Measurements from ENCODE around the gene RNASEH2B.

The RNASEH2B gene

DNA sequence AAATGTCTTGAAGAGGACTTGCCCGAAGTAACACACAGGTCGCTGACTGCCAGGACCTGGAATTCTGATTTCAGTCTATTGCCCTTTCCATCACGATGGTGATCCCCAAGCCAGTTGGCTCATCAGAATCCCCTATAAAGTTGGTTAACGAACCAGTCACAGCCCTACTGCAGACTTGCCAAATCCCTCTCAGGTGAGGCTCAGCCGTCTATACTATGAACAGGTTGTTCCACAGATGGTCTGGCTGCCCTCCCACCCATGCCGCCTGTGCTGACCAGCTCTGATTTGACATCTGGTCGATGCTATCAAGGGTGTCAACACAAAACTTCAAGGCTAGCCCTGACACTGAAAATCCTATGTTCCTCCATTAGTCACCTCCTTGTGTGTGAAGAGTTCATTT lies 90.0 kb downstream of the RNASEH2B start:
- no peak for TF ChIP-seq SPI1 (IDR thresholded peaks at IDR 0.05; ENCODE audit: borderline replicate concordance, low read depth)
- no peak for TF ChIP-seq GABPA (IDR thresholded peaks at IDR 0.05; ENCODE audit: low read depth)
- TF ChIP-seq POLR2AphosphoS5 (IDR thresholded peaks at IDR 0.05; ENCODE audit: low read depth): no peak
- TF ChIP-seq, protein P1, sequence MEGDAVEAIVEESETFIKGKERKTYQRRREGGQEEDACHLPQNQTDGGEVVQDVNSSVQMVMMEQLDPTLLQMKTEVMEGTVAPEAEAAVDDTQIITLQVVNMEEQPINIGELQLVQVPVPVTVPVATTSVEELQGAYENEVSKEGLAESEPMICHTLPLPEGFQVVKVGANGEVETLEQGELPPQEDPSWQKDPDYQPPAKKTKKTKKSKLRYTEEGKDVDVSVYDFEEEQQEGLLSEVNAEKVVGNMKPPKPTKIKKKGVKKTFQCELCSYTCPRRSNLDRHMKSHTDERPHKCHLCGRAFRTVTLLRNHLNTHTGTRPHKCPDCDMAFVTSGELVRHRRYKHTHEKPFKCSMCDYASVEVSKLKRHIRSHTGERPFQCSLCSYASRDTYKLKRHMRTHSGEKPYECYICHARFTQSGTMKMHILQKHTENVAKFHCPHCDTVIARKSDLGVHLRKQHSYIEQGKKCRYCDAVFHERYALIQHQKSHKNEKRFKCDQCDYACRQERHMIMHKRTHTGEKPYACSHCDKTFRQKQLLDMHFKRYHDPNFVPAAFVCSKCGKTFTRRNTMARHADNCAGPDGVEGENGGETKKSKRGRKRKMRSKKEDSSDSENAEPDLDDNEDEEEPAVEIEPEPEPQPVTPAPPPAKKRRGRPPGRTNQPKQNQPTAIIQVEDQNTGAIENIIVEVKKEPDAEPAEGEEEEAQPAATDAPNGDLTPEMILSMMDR (IDR thresholded peaks at IDR 0.05; ENCODE audit: insufficient read depth, low read length): no peak
- TF ChIP-seq REST (IDR thresholded peaks at IDR 0.05; ENCODE audit: insufficient replicate concordance, low read depth): no peak
- no peaks in the 10 kb centered on the region for H3K27me3 ChIP-seq (ENCODE audit: insufficient read depth, poor library complexity, severe bottlenecking)
- H3K27ac ChIP-seq (replicated peaks): no peak overlapping the region
- no peak overlapping the region for H3K4me3 ChIP-seq (replicated peaks; ENCODE audit: insufficient read depth, low read length)
- no peak for DNase-seq (ENCODE audit: low read depth in 1 of 2, low spot score in 1 of 2)

DNA sequence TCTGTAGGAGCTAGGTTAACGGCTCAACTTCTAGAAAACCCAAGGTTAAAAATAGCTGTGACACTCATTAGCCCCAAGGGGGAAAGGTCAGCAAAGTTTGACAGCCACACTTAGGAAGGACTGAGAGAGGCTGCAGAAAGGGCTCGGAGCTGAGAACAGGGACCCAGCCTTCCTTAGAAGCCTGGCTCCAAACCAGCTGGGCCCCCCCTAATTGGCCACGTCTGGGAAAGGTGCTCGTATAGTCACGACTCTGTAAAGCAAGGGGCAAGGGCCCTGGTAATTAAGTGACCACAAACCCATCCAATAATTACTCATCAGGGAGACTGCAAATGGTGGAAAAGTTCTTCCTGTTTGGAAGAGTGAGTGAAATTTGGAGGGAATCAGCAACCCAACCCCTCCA lies 90.5 kb downstream of the RNASEH2B start:
- H3K4me3 ChIP-seq (replicated peaks; ENCODE audit: insufficient read depth, low read length): no peak overlapping the region
- TF ChIP-seq POLR2AphosphoS5 (IDR thresholded peaks at IDR 0.05; ENCODE audit: low read depth) (no peak), REST (IDR thresholded peaks at IDR 0.05; ENCODE audit: insufficient replicate concordance, low read depth) (no peak), SPI1 (IDR thresholded peaks at IDR 0.05; ENCODE audit: borderline replicate concordance, low read depth) (no peak)
- DNase-seq (ENCODE audit: low read depth in 1 of 2, low spot score in 1 of 2): no peak
- H3K27ac ChIP-seq (replicated peaks): no peak overlapping the region
- no peaks in the 10 kb centered on the region for H3K27me3 ChIP-seq (ENCODE audit: insufficient read depth, poor library complexity, severe bottlenecking)

DNA sequence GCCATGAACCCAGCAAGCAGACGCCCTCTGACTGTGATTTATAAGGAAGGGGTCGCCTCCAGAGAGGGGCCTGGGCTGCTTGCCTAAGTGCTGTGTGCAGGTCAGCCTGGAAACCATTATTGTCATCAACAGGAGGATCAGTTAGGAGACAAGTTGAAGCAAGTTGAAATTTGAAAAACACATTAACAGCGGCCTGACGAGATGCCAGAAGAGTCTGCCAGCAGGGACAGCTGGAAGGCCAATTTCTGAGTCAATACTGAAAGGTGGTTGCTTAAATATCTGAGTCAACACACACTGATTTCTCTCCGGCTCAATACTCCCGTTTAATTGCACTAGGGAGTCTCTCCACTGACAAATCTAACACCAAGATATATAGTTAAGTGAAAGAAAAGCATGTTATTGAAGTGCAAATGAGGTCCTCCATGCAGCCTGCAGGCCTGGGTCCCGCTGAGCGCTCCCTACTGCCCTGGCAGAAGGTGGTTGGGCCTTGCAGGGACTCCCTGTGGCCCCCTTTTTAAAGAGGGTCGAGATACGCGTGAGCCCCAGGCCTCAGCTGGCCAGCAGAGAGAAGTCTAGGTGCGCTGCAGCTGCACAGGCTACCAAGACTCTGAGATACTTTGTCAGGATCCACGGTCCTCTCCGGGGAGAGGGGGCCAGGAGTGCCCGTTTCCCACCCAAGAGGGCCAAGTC lies 91.1 kb downstream of the RNASEH2B start:
- TF ChIP-seq SPI1 (IDR thresholded peaks at IDR 0.05; ENCODE audit: borderline replicate concordance, low read depth) (no peak), POLR2AphosphoS5 (IDR thresholded peaks at IDR 0.05; ENCODE audit: low read depth) (no peak), REST (IDR thresholded peaks at IDR 0.05; ENCODE audit: insufficient replicate concordance, low read depth) (no peak), GABPA (IDR thresholded peaks at IDR 0.05; ENCODE audit: low read depth) (no peak)
- TF ChIP-seq, protein P1 (IDR thresholded peaks at IDR 0.05; ENCODE audit: insufficient read depth, low read length): no peak
- Histone ChIP-seq H3K27ac (replicated peaks) (no peak overlapping the region), H3K4me3 (replicated peaks; ENCODE audit: insufficient read depth, low read length) (no peak overlapping the region), H3K27me3 (ENCODE audit: insufficient read depth, poor library complexity, severe bottlenecking) (no peaks in the 10 kb centered on the region)
- no peak for DNase-seq (ENCODE audit: low read depth in 1 of 2, low spot score in 1 of 2)

All from HL-60 (cell line).